ENCODE results near the gene RPL22L1. TPM values are rescaled to one million over a fixed set of nuclear protein-coding genes. Genes with fewer than 3 reads are reported as not detected.

The RPL22L1 gene
- total RNA-seq, 1 experiment from 2014 or later = 40.0 TPM

- no peak overlapping the region for H3K4me2 ChIP-seq (ENCODE audit: low read length)
- peaks cover 41% of the 10 kb centered on the region for H4K20me1 ChIP-seq (ENCODE audit: low read length)
- BruUV-seq (replicated peaks) = no TSS peak
- no peaks in the 10 kb centered on the region for H3K9me2 ChIP-seq (replicated peaks; ENCODE audit: low read length)
- H3K4me3 ChIP-seq (ENCODE audit: low read length) = no peak overlapping the region
- ATAC-seq (peak; percentile 5), DNase-seq (peak; percentile 13)
- POLR2A ChIA-PET (ENCODE audit: unreplicated experiment) = interaction anchor here (0.5 kb wide), 1 partner anchor 317 kb away, joined by 4 read pairs; no protein-coding TSS in a partner anchor
- TF ChIP-seq EZH2 (IDR thresholded peaks at IDR 0.05; ENCODE audit: low read length, unreplicated experiment) (no peak), EZH2phosphoT487 (IDR thresholded peaks at IDR 0.05; ENCODE audit: borderline replicate concordance, low read length) (no peak)
- TF ChIP-seq, protein P1, sequence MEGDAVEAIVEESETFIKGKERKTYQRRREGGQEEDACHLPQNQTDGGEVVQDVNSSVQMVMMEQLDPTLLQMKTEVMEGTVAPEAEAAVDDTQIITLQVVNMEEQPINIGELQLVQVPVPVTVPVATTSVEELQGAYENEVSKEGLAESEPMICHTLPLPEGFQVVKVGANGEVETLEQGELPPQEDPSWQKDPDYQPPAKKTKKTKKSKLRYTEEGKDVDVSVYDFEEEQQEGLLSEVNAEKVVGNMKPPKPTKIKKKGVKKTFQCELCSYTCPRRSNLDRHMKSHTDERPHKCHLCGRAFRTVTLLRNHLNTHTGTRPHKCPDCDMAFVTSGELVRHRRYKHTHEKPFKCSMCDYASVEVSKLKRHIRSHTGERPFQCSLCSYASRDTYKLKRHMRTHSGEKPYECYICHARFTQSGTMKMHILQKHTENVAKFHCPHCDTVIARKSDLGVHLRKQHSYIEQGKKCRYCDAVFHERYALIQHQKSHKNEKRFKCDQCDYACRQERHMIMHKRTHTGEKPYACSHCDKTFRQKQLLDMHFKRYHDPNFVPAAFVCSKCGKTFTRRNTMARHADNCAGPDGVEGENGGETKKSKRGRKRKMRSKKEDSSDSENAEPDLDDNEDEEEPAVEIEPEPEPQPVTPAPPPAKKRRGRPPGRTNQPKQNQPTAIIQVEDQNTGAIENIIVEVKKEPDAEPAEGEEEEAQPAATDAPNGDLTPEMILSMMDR (conservative IDR thresholded peaks at IDR 0.05; ENCODE audit: low read depth, low read length) = no peak
- intact Hi-C loops (cut with micrococcal nuclease) = no loop called here
- no peak overlapping the region for H3K27ac ChIP-seq (ENCODE audit: low read length)
- CTCF ChIA-PET = no interaction called here
- no peaks in the 10 kb centered on the region for H3K9me3 ChIP-seq (ENCODE audit: low read length)
- peaks cover 35% of the 10 kb centered on the region for H3K79me2 ChIP-seq (ENCODE audit: low read length)
- H3K9ac ChIP-seq (ENCODE audit: low read length) = no peak overlapping the region
- H3K36me3 ChIP-seq (ENCODE audit: low read depth, low read length) = peaks cover 34% of the 10 kb centered on the region
- H3F3A ChIP-seq (ENCODE audit: low read length, unreplicated experiment) = peaks cover 35% of the 10 kb centered on the region
- H2AFZ ChIP-seq (ENCODE audit: low read length) = no peak overlapping the region
- peaks cover 11% of the 10 kb centered on the region for H3K4me1 ChIP-seq (ENCODE audit: insufficient read depth, low read length)
- H3K27me3 ChIP-seq (ENCODE audit: low read length) = no peaks in the 10 kb centered on the region
Measured at GRCh38 chr3:170865209-170866094, 4.5 kb downstream of the RPL22L1 start.

DNA sequence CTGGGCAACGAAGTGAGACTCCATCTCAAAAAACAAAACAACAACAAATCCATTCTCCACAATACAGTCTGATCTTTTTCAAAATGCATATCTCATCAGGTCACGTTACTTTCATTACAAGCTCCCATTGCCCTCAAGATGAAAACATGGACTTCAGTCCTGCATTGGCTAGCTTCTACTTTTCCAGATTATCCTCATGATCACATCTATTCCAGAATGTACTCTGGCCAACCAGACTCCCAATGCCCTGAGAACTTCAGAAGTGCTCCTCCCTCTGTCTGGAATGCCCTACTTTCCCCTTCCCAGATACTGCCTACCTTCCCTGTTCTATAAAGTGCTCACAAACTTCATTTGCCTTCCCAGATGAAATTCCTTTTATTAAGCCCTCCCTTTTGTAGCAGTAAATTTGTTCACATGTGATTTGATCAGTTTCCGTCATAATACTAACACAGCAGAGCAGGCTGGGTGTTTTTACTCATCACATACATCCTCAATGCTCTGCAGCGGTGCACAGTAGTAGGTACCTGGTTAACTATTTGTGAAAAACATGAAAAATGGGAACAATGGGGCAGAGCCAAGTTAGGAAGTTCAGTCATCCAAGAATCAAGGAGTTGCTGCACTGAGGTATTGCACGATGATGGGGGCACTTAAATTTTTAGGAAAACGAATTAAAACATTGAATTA lies 5.3 kb downstream of the RPL22L1 start:
- no peak overlapping the region for H3K4me2 ChIP-seq (ENCODE audit: low read length)
- peak; percentile 53 for ATAC-seq
- BruUV-seq (replicated peaks) = no TSS peak
- ChIA-PET POLR2A (ENCODE audit: unreplicated experiment) (interaction anchor here (0.5 to 0.8 kb wide), 3 partner anchors 316 to 660 kb away, joined by 3 to 4 read pairs (median 3); no protein-coding TSS in a partner anchor), CTCF (interaction anchor here (0.6 to 0.8 kb wide), 2 partner anchors 16 to 671 kb away, joined by 3 to 6 read pairs; no protein-coding TSS in a partner anchor)
- H3K9me2 ChIP-seq (replicated peaks; ENCODE audit: low read length) = no peaks in the 10 kb centered on the region
- intact Hi-C loops (cut with micrococcal nuclease) = no loop called here
- H3K27me3 ChIP-seq (ENCODE audit: low read length) = no peaks in the 10 kb centered on the region
- peaks cover 35% of the 10 kb centered on the region for H3F3A ChIP-seq (ENCODE audit: low read length, unreplicated experiment)
- H3K79me2 ChIP-seq (ENCODE audit: low read length) = peaks cover 30% of the 10 kb centered on the region
- peaks cover 10% of the 10 kb centered on the region for H3K4me1 ChIP-seq (ENCODE audit: insufficient read depth, low read length)
- no peak overlapping the region for H3K4me3 ChIP-seq (ENCODE audit: low read length)
- H3K9me3 ChIP-seq (ENCODE audit: low read length) = no peaks in the 10 kb centered on the region
- H4K20me1 ChIP-seq (ENCODE audit: low read length) = peaks cover 41% of the 10 kb centered on the region
- TF ChIP-seq, protein P1 (conservative IDR thresholded peaks at IDR 0.05; ENCODE audit: low read depth, low read length) = no peak
- no peak for TF ChIP-seq EZH2phosphoT487 (IDR thresholded peaks at IDR 0.05; ENCODE audit: borderline replicate concordance, low read length)
- no peak for TF ChIP-seq EZH2 (IDR thresholded peaks at IDR 0.05; ENCODE audit: low read length, unreplicated experiment)
- no peak overlapping the region for H2AFZ ChIP-seq (ENCODE audit: low read length)
- peak; percentile 38 for DNase-seq
- H3K36me3 ChIP-seq (ENCODE audit: low read depth, low read length) = peaks cover 34% of the 10 kb centered on the region
- no peak overlapping the region for H3K9ac ChIP-seq (ENCODE audit: low read length)
- H3K27ac ChIP-seq (ENCODE audit: low read length) = no peak overlapping the region

Data from PC-3 (cell line).